Transverse colon (tissue), 4 donors: Measurements from ENCODE around the gene HAUS5. TPM values are rescaled to one million over a fixed set of nuclear protein-coding genes. Genes with fewer than 3 reads are reported as not detected.
A peak's percentile ranks its signal among the peaks of the same experiment; 100 is the strongest.

Experiments used
- DNase-seq: peaks from one replicate; pipeline ENCODE4 v3.0.0-alpha.2; 2019
- H3K27ac ChIP-seq, 4 donors: fragments of 200-600 bp; sonication (generic); 2 replicates each; pipeline ENCODE4 v1.5.1; 2016 to 2018; ENCODE audit warnings: inconsistent platforms in 4 of 4
- H3K27me3 ChIP-seq: fragments of 200-600 bp; sonication (generic); 2 replicates; pipeline ENCODE4 v1.5.1; 2017; ENCODE audit warnings: inconsistent platforms
- H3K36me3 ChIP-seq, 4 donors: fragments of 200-600 bp; sonication (generic); 2 replicates each; pipeline ENCODE4 v1.5.1; 2017 to 2019; ENCODE audit warnings: inconsistent platforms in 4 of 4
- H3K4me1 ChIP-seq, 4 donors: fragments of 200-600 bp; sonication (generic); 2 replicates each; pipeline ENCODE4 v1.5.1; 2017 to 2020; ENCODE audit warnings: inconsistent platforms in 4 of 4
- H3K4me3 ChIP-seq, 4 donors: fragments of 200-600 bp; sonication (generic); 1 replicate in 1 of 4; 2 replicates in 3 of 4; pipeline versions ENCODE4 v1.5.1 to v1.6.1; 2017 to 2019; ENCODE audit warnings: inconsistent platforms in 4 of 4
- H3K9me3 ChIP-seq, 2 donors: fragments of 200-600 bp; sonication (generic); 2 replicates each; pipeline ENCODE4 v1.5.1; 2017 to 2019; ENCODE audit warnings: inconsistent platforms in 2 of 2
- CTCF ChIP-seq, 5 experiments: fragments of 200-600 bp in 3 of 5; fragments of 450-650 bp in 2 of 5; sonication (generic) in 3 of 5; IDR thresholded peaks; 1 replicate in 2 of 5; 2 replicates in 3 of 5; pipeline ENCODE4 v1.5.1; 2016 to 2017; ENCODE audit warnings: antibody characterized with exemption in 5 of 5, inconsistent platforms in 3 of 5, mild to moderate bottlenecking in 2 of 5, moderate library complexity in 1 of 5
- EP300 ChIP-seq: sonication (generic); formaldehyde crosslinking; IDR thresholded peaks from one replicate; pipeline ENCODE4 v1.6.1; 2017; ENCODE audit warnings: antibody characterized with exemption, low read depth
- POLR2A ChIP-seq: fragments of 450-650 bp; IDR thresholded peaks from one replicate; pipeline ENCODE4 v1.6.1; 2016; ENCODE audit warnings: antibody characterized with exemption, mild to moderate bottlenecking, moderate library complexity
- POLR2AphosphoS5 ChIP-seq, 3 donors: sonication (generic); formaldehyde crosslinking; IDR thresholded peaks; one replicate each; pipeline ENCODE4 v1.6.1; 2016; ENCODE audit warnings: antibody characterized with exemption in 3 of 3
- WGBS, 2 donors: methylation state at CpG; one replicate each; pipeline ENCODE4 v1.1.5; 2018; ENCODE audit warnings: low coverage in 1 of 2; 5-methylcytosine and 5-hydroxymethylcytosine counted together
- in situ Hi-C, 4 donors: fragments of 200-750 bp; cut with MboI; loops; one replicate each; pipeline versions ENCODE4 v1.15.0 to v1.15.1; 2017; ENCODE audit warnings: low sequenced_read_pairs in 3 of 4, low pct_ligation_motif_present in 1 of 4, low pct_unique_long_range_greater_than_20kb in 1 of 4
- intact Hi-C: fragments of 100-400 bp; cut with DNase I; formaldehyde crosslinking; loops from one replicate; pipeline ENCODE4 v1.15.1; 2023; ENCODE audit warnings: low total_unique reads
- total RNA-seq, 4 donors: library from RNA; depleted of rRNA; stranded (reverse); fragments of >200 nt; gene quantifications; one replicate each; pipeline ENCODE4 v1.1.0, GENCODE V29; 2016

HAUS5 gene
- total RNA-seq, 4 donors from 2014 or later: 3.7 to 6.6 (median 5.2) TPM

DNA sequence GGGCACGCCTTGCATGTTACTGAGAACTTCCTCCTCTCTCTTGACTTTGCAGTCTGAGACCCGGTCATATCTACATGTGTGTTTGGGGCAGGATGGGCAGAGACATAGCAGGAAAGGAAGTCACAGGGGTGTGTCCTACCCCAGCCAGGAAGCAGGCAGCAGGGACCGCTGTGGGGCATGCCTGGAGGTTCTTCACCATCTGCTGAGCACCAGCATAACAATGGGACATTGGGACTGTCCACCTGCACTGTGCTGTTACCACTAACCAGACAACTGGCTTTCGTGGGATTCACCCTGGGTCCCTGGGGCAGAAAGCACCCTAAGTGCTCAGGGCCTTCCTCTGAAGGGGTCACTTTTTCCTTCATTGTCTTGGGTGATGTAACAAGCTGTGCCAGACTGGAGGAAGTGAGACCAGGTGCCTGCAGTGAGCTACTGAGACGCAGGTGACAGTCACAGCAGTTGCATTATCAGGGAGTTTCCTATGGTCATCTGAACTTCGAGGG lies 2.6 kb upstream of the HAUS5 start:
- Histone ChIP-seq H3K27me3 (no peaks in the 10 kb centered on the region), H3K9me3 (peaks cover 0 to 4% of the 10 kb centered on the region in 2 donors), H3K36me3 (no peaks in the 10 kb centered on the region), H3K4me3 (no peak overlapping the region), H3K4me1 (peaks cover 3 to 13% (median 11%) of the 10 kb centered on the region in 4 donors), H3K27ac (no peak overlapping the region)
- no peak for DNase-seq
- 64% methylated on average over 6 of the region's 6 CpGs; no CpG with 5 or more reads in 1 of the 2 donors for WGBS, 2 donors
- intact Hi-C loops: no loop called here
- TF ChIP-seq POLR2AphosphoS5 (IDR thresholded peaks at IDR 0.05) (no peak), POLR2A (no peak), CTCF (IDR thresholded peaks at IDR 0.05) (no peak), EP300 (no peak)
- in situ Hi-C loops: no loop called here

DNA sequence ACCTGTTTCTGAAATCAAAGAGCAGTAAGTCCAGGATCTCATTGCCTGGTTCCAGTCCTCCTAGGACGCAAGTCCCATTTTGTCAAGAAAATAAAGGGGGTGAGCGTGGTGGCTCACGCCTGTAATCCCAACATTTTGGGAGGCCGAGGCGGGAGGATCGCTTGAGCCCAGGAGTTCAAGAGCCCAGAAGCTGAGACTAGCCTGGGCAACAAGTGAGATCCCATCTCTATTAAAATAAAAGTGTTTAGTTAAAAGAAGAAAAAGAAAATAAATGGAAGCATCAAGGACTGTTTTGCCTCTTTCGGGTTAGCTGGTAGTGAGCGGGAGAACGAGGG lies 344 bp upstream of the HAUS5 start:
- Histone ChIP-seq H3K27me3 (no peaks in the 10 kb centered on the region), H3K4me3 (peak overlapping the region in 3 of 4 donors; percentile 50 to 76 (median 62)), H3K9me3 (peaks cover 0 to 4% of the 10 kb centered on the region in 2 donors), H3K36me3 (no peaks in the 10 kb centered on the region), H3K27ac (peak overlapping the region; percentile 47 to 81 (median 60)), H3K4me1 (peaks cover 3 to 13% (median 11%) of the 10 kb centered on the region in 4 donors)
- WGBS, 2 donors: 41 to 70% methylated on average over 2 to 9 of the region's 9 CpGs
- in situ Hi-C loops (no loop called here), intact Hi-C loops (no loop called here)
- TF ChIP-seq POLR2AphosphoS5 (IDR thresholded peaks at IDR 0.05): no peak
- TF ChIP-seq CTCF (IDR thresholded peaks at IDR 0.05): no peak
- TF ChIP-seq POLR2A: no peak
- no peak for TF ChIP-seq EP300
- DNase-seq: no peak

DNA sequence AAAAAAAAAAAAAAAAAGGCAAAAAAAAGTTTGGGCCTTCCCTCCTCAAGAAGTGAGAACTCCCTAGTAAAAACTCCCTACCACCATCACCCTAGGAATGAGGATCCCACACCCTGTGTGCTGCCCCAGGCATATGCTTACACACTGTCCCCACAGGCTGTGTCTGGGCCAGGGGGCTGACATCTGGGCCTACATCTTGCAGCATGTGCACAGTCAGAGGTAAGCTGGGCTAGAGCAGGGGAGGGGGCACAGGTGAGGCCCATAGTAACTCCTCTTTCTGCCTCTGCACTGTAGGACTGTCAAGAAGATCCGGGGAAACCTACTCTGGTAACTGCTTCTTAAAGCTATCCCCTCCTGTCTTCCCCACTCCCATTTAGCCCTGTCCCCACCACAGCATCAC lies 1.0 kb downstream of the HAUS5 start:
- no peak for DNase-seq
- WGBS, 2 donors: 71% methylated on average over 1 of the region's 1 CpG; no CpG with 5 or more reads in 1 of the 2 donors
- Histone ChIP-seq H3K9me3 (no peaks in the 10 kb centered on the region), H3K4me3 (no peak overlapping the region), H3K36me3 (no peaks in the 10 kb centered on the region), H3K27me3 (no peaks in the 10 kb centered on the region), H3K4me1 (peaks cover 3 to 13% (median 11%) of the 10 kb centered on the region in 4 donors), H3K27ac (no peak overlapping the region)
- intact Hi-C loops (no loop called here), in situ Hi-C loops (no loop called here)
- no peak for TF ChIP-seq POLR2AphosphoS5 (IDR thresholded peaks at IDR 0.05)
- no peak for TF ChIP-seq CTCF (IDR thresholded peaks at IDR 0.05)
- TF ChIP-seq EP300: no peak
- no peak for TF ChIP-seq POLR2A

GRCh38 chr19:35615036-35615435 lies 2.5 kb downstream of the HAUS5 start:
- intact Hi-C loops (no loop called here), in situ Hi-C loops (no loop called here)
- H3K4me1 ChIP-seq: peaks cover 3 to 13% (median 11%) of the 10 kb centered on the region in 4 donors
- no peak for DNase-seq
- WGBS, 2 donors: 95% methylated on average over 17 of the region's 17 CpGs; no CpG with 5 or more reads in 1 of the 2 donors
- H3K36me3 ChIP-seq: no peaks in the 10 kb centered on the region
- H3K9me3 ChIP-seq: no peaks in the 10 kb centered on the region
- no peak overlapping the region for H3K4me3 ChIP-seq
- no peak for TF ChIP-seq POLR2A
- no peak overlapping the region for H3K27ac ChIP-seq
- no peaks in the 10 kb centered on the region for H3K27me3 ChIP-seq

DNA sequence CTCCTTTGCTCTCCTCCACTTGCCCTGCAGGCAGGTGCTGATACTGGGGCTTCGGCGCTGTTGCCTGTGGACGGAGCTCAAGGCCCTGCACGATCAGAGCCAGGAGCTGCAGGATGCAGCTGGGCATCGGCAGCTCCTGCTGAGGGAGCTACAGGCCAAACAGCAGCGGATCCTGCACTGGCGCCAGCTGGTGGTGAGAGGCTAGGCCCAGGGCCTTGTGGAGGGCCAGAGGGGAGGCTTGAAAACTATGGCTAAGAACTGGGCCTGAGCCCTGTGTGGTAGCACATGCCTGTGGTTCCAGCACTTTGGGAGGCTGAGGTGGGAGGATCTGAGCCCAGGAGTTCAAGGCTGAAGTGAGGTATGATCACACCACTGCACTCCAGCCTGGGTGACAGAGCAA lies 6.3 kb downstream of the HAUS5 start:
- Histone ChIP-seq H3K4me1 (no peaks in the 10 kb centered on the region), H3K9me3 (no peaks in the 10 kb centered on the region), H3K4me3 (no peak overlapping the region), H3K27me3 (no peaks in the 10 kb centered on the region), H3K36me3 (no peaks in the 10 kb centered on the region), H3K27ac (no peak overlapping the region)
- no peak for TF ChIP-seq EP300
- no peak for TF ChIP-seq POLR2AphosphoS5 (IDR thresholded peaks at IDR 0.05)
- no peak for TF ChIP-seq CTCF (IDR thresholded peaks at IDR 0.05)
- TF ChIP-seq POLR2A: no peak
- in situ Hi-C loops: no loop called here
- WGBS, 2 donors: 92% methylated on average over 7 of the region's 7 CpGs; no CpG with 5 or more reads in 1 of the 2 donors
- intact Hi-C loops: no loop called here
- DNase-seq: no peak
